Measurements from ENCODE around the gene PCSK5.

- TF ChIP-seq CTCF (conservative IDR thresholded peaks at IDR 0.05; ENCODE audit: low read length) (no peak), EZH2phosphoT487 (IDR thresholded peaks at IDR 0.05; ENCODE audit: borderline replicate concordance, low read depth, low read length) (no peak)
Observed at GRCh38 chr9:75878488-75878860, 12.0 kb upstream of the PCSK5 start.

All from OCI-LY7 (cell line).